HG03175 (cell line): ENCODE data around the gene BEND6.
A peak's percentile ranks its signal among the peaks of the same experiment; 100 is the strongest.

ENCODE experiments used
- ATAC-seq: cut with Tn5 transposase; IDR thresholded peaks from one replicate; pipeline ENCODE4 v1.9.1; 2021; ENCODE audit warnings: mild to moderate bottlenecking, moderate library complexity; ENCODE audit not compliant: unreplicated experiment

BEND6 gene, protein sequence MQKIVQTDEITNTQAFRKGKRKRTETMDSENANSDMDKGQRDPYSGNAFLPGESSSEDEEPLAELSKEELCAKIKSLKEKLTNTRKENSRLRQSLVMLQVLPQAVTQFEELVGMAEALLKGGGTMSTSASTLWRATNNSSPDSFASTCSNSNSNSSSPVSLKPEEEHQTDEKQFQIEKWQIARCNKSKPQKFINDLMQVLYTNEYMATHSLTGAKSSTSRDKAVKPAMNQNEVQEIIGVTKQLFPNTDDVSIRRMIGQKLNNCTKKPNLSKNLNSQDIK

DNA sequence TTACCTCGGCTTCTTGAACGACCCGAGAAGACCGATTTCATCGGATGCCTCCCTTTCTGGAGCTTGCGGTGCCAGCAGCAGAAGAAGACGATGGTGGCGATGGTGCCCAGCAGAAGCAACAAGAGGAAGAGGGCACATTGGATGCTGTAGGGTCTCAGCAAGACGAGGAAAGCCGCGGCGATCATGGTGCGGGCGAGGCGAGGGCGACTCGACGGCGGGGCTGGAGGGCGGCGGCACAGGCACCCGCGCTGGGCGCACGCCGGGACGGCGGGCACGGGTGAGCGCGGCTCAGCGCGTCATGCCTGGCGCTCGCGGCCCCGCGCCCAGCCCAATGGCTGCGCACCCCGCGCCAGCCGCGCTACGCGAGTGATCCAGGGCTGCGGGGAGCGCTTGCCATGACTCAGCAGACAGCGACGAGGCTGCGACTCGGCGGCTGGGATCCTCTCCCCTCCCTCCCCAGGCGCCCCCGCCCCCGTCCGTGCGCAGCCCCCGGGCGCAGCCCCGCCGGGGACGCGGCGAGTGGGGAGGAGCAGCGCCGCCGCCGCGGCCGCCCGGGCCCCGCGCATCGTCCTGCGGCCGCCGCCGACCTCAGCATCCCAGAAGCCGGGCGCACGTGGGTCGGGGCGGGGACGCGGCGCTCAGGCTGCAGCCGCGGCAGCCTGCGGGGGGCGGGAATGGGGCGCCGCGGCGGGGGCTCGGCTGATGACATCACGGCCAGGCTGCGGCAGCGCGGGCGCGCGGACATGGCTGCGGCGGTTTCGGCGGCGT, at the start of gene BEND6:
TSS of gene BEND6 (plus strand) at position 705 of the 768 bp plus-strand sequence. CDS start 26,704 bp downstream, outside the sequence.
- ATAC-seq: peak; percentile 40

DNA sequence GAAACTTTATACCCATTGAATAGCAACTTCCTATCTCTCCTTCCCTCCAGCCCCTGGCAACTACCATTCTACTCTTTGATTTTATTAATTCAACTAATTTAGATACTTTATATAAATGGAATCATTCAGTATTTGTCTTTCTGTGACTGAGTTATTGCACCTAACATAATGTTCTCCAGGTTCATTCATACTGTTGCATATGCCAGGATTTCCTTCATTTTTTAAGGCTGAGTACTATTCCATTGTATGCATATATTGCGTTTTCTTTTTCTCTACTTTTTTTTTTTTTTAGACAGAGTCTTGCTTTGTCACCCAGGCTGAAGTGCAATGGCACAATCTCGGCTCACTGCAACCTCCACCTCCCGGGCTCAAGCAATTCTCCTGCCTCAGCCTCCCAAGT, 49.5 kb upstream of the BEND6 start:
- ATAC-seq: no peak

DNA sequence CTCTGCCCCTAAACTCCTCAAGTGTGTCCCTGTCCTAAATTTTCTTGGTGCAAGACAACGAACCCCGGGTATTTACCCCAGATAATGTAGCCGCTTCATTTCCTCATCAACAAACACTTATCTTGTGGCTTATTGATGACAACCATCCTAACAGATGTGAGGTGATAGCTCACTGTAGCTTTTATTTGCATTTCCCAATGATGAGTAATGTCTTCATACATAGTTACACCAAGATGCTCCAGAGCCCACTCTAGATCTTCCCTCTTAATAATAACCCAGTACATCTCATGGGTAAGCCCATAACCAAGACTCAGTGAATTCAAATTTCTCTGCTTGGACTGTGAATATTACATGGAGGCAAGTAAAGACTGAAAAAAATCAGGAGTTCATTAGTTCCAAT, 48.2 kb upstream of the BEND6 start:
- no peak for ATAC-seq

DNA sequence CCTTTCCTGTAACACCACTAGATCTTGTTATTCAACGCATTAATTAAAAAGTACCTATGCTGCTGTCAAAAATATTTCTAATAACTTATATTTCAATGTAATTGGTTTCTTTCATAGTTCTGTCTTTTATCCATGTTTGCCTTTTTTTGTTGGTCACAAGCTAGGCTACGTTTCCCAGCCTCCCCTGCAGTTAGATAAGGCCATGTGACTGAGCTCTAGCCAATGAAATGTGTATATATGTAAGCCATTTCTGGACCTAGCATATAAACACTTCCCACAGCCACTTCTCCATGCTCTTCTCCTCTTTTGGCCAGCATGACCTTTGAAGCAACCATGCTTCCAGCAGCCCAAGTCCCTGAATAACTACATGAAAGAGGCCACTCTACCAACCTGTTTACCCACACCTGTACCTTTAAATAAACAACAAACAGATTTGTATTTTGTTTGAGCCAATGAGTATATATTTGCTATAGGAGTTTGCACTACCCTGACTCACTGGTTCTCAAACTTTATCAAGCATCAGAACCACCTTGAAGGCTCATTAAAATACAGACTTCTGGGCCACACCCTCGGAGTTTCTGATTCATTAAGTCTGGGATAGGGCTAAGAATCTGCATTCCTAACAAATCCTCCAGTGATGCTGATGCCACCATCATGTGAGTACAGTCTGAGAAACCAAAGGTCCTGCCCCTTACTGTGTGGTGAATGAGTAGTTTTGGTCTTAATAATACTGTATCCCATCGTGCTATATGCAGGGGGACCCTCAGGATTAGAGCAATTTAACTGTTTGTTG, 45.6 kb upstream of the BEND6 start:
- no peak for ATAC-seq

DNA sequence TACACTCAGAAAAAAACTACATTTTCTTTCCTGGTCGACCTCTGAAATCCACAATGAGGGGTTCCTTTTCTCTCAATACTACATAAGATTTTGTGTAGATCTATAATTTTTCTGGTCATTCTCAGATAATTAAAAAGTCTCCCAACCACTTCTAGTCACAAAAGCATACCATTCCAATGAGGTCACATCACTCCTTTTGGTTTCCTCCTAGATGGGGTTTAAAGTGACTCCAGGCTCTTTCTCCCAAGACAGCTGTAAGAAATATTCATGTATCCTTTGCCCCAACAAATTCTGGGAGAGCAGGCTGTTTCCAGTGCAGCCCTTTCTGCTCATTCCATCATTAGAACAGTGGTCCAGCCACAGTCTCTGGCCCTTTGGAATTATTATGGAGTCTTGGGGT, 43.1 kb upstream of the BEND6 start:
- no peak for ATAC-seq

DNA sequence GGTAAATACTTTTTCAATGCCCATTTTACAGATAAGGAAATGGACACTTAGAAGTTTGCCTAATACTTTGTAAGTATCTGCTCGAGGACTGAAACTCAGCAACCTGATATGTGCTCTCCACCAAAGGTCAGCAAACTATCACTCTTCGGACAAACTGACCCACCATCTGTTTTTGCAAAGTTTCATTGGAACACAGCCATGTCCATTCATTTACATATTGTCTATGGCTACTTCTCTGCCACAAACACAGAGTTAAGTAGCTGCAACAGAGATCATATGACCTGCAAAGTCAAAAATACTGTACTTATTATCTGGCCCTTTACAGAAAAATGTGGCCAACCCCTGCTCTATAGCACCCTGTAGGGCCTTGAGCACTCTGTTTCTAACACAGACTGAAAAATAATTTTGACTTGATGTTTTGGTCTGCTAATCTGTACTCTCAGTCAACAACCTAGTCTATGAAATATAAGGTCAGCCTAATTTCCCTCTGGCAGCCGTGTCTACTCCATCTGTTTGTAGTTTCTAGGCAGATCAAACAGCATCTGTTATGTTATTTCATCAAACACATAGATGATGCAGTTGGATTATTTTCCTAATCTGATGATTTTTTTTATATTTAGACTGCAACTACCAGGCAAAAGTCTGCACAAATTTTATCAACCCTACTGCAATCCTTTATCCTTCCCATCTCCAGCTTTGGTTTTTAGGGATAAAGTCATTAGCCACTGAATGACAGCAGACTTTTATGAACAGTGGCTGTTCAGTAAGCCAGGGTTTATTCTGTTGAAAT, 41.4 kb upstream of the BEND6 start:
- ATAC-seq: no peak

DNA sequence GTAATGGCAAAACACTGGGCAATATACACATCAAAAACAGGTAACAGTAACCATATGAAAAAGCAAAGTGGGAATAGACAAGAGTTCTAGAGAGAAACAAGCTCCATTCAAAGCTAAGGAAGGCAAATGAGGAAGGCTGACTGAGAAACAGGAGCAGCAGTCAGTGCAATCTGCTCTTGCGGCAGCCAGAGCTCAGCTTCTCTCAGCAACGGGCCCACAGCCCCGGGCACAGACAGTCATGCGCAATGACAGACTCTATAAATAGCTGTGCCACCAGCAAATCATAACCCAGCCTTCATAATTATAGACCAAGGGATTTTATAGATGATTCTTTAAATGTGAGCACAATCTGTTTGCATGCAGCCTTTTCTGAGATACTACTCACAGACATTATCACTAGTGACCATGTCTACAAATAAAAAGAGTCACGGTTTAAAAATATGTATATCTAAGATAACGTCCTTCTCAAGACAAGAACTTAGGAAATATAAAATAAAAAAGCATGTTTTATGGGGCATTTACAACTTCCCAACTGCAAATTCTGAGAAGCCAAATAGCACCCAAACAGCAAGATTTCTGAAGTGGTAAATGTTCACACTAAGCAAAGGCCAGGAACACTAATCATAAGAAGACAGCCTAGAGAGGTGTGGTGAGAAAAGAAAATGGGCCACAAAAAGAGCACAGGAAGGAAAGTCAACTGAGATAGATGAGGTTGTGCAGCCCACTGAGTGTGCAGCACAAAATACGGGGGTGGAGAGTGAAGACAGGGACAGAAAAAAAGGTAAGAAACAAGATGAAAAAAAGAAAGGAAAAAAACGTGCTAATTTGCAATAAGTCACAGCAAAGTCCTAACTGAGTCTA, 39.9 kb upstream of the BEND6 start:
- no peak for ATAC-seq

DNA sequence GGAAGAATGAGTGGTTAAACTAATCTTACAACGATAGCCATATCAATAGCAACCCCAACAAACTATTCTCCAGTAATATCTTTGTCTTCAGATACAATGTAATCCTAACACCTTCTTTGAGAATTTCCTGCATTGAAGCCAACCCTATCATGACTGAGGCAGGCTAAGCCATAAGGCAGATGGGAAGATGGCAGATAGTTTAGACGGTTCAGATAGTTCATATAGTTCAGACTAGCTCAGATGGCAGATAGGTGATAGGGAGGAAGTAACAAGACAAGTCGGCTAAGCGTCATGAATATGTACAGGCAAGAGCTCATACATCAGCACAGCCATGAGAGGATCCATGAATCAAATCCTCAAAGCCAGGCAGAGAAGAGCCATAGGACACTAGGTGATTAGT, 39.1 kb upstream of the BEND6 start:
- ATAC-seq: no peak

DNA sequence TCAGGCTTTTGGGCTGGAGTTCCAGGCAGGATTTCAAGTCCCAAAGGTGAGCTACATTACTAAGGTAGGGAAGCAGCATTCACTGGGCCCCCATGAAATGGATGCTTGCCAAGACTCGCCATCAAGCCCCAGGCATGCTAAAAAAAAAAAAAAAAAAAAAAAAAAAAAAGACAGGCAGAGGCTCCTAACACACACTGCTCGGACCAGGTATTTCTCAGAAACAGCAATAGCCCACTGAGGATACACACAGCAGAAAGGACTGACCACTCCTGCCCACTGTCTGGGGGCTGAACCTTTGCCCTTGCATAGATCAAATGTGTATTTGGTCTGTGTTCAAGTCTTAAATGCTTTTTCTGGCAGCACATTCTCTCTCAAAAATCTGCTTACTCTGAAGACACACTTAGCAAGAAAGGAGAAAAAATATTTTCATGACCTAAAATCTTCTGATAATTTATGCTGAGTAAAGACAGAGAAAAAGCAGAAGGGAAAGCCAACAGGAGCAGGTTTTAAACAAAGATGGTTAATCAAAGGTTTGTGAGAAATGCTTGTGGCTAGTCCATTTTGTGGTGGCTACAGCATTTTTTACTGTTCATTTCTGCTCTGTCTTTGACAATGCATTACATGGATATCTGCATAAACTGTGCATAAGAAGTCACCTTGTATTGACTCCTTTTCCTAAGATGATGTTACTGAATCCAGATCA, 37.9 kb upstream of the BEND6 start:
- no peak for ATAC-seq

DNA sequence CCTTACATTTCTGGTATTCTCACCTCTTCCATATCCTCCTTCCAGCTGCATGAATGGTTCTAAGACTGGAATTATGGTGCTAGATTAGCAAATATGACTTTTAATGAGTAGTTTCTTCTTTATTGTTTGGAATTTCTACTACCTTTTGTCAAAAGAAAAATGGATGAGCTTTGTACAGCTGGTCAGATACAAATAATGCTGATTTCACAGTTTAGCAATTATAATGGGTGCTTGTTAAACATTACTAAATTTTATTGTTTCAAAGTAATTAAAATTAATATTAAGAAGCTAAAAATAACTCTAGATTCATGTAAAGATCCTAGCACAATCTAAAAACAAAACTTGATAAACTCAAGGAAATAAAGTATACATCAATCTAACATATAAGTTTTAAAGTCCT, 32.3 kb upstream of the BEND6 start:
- no peak for ATAC-seq

DNA sequence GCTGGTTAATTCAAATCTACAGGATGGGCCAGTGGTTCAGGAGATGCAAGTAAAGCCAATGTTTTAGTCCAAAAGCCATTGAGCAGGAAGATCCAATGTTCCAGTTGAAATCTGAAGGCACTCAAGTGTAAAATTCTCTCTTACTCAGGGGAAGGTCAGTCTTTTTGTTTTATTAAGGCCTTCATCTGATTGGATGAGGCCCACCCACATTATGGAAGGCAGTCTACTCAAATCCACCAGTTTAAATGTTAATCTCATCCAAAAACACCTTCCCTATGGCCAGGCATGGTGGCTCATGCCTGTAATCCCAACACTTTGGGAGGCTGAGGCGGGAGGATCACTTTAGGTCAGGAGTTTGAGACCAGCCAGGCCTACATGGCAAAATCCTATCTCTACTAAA, 31.3 kb upstream of the BEND6 start:
- no peak for ATAC-seq

DNA sequence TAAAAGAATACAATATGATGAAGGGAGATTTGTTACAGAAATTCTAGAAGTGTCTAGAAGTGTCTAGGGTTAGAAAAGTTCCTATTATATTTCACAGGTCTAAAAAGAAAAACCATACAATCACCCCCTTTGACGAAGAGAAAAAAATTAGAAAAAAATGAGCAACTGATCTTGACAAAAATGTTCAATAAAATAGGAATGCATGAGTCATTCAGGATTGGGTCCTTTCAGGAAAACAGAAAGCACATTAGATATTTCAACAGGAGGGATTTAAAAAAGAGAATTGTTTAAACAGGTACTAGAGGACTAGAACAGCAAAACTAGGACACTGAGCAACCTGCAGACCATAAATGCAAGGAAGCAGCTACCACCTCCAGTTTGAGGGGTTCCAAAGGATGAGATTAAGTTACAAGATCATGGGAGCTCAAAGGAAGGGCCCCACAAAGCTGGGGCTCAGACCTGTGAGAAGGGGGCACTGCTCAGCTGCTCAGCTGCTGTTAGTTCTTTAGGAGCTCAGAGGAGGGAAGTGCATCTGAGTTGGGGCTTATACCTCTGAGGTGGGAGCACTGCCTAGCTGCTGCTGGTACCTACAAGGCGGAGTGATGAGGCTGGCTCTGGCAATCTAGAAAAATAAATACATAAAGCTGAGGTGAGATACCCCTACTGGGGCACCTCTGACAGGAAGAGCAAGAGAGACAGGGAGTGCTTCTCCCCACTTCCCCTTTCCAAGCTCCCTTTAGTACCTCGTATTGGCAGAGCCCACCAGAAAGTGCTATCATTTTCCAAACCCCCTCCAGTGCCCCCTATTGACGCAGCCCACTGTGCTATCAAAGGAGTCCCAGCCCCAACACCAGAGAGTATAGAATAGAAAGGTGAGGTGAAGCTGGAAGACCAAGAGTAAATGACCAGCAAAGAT, 27.1 kb upstream of the BEND6 start:
- no peak for ATAC-seq

DNA sequence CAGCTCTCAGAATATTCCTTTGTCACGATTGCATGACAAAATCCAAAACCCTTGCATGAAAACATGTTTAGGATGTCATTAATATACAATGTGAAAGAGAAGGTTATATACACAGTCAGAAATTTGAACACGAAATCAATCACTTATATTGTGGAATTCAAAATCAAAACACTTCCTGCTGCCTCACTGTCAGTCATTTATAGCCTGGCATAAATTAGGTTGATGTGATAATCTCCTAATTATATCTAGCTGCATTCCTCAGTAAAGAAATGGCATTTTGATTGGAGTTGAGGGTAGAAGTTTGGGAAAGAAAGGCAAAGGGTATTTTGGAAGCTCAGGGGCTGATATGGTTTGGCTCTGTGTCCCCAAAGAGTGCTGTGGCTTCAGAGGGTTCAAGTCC, 24.1 kb upstream of the BEND6 start:
- ATAC-seq: no peak

DNA sequence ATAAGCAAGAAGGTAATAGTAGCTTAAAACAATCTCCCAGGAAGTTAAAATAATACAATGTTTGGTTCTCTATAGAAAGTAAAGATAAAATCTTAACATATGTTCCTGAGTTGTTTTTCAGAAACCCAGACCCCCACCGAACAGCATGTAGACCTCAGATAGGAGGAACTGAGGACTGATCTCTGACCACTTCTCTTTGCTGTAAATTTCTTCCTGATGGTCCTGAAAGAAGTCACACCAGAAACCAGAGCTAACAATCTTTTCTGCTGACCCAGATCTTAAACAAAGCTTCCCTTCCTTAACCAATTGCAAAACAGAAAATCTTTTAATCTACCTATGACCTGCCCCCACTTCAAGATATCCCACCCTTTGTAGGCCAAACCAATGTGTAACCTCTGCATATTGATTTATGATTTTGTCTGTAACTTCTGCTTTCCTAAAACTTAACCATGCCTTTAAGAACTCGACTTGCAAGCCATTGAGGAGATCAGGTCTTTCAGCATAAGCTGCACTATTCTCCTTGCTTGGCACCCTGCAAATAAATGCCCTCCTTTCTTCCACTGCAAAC, 21.9 kb upstream of the BEND6 start:
- ATAC-seq: no peak

DNA sequence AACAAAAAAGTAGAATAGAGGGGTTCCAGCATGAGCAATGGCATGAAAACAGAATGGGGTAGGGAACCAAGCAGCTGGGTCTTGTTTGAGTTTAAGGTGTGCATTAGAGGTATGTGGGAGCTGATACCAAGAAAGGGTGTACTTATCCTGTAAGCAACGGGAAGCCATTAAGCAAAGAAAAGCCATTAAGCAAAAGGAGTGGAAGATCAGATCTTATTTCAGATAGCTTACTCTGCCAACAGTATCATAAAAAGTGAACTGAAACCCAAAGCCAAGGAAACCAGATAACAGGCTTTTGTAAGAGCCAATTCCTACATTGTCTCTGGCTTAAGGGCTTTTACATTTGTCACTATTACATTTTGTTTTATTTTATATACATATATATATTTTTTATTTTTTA, 21.3 kb upstream of the BEND6 start:
- ATAC-seq: peak; percentile 45

DNA sequence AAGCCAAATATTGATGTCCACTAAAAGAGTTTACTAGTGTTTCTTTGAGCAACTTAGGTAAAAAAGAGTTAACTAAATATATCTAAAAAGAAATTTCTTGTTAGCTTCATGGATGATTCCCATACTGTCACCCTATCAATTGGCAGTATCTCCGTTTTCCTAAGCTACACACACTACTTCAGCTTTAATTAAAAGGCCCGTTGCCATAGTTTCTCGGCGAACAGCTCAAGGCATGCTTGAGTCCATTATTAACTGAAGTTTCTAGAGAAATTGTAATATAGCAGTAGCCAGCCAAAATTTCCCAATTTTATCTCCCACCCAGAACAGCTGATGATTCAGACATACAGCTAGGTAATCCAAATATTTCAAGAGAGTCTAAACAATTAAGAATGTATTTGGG, 20.0 kb upstream of the BEND6 start:
- ATAC-seq: no peak

DNA sequence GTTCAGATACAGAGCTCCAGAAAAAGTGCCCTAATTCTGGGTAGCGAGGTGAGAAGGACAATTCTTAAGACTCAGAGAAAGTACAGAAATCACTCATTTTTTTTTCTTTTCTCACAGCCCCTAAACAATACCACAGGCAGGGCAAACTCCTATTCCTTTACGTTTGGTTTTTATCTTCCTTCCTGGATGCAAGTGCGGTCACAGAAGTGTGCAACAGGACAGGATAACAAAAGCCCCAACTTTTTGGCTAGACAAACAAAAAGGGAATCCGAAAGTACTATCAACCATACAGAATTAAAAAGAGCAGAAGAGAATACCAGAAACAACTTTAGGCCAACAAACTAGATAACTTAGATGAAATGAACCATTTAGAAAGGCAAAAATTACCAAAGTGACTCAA, 18.4 kb upstream of the BEND6 start:
- ATAC-seq: no peak

DNA sequence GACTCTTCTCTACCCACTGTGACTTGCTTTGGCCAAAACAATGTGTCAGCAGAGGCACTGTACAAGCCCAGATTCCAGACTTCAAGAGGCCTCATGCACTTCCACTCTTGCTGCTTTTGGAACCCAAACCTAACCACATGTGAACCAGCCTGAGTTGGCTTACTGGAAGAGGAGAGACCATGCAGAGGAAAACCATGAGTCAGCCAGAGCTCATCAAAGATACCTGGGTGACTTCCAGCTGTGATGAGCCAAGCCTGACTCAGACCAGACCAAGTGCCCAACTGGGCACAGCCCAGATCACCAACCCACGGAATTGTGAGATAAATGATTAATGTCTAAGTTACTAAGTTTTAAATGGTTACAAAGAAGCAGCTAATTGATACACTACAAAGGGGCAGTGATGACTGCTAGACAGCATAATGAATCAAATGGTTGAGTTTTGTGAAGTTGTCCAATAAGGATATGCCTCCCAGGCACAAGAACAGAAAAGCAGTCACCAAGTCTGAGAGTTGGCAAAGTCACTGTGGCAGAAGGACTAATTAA, 16.2 kb upstream of the BEND6 start:
- ATAC-seq: no peak
